GM18868 (cell line): ENCODE measurements around the gene THSD7A.

Source experiments
- ATAC-seq: cut with Tn5 transposase; IDR thresholded peaks from one replicate; pipeline ENCODE4 v1.9.1; 2021; ENCODE audit warnings: mild to moderate bottlenecking, moderate library complexity; ENCODE audit not compliant: unreplicated experiment

The THSD7A gene

GRCh38 chr7:11343818-11344413 is 488.1 kb downstream of the THSD7A start:
- ATAC-seq, result peak; percentile 66

- ATAC-seq, result no peak
Measured at GRCh38 chr7:11343136-11343535, 488.9 kb downstream of the THSD7A start.

GRCh38 chr7:11341285-11341944 is 490.6 kb downstream of the THSD7A start:
- ATAC-seq, result peak; percentile 53

- no peak for ATAC-seq
Measured at GRCh38 chr7:11336432-11336831, 495.6 kb downstream of the THSD7A start.

- no peak for ATAC-seq
Measured at GRCh38 chr7:11335947-11336346, 496.1 kb downstream of the THSD7A start.

- peak; percentile 40 for ATAC-seq
Measured at GRCh38 chr7:11332865-11333228, 499.2 kb downstream of the THSD7A start.

- ATAC-seq, result peak; percentile 96
Measured at GRCh38 chr7:11332186-11332864, 499.7 kb downstream of the THSD7A start.

- no peak for ATAC-seq
Measured at GRCh38 chr7:11331128-11332102, 500.6 kb downstream of the THSD7A start.

- ATAC-seq, result no peak
Measured at GRCh38 chr7:11330717-11331116, 501.3 kb downstream of the THSD7A start.

- ATAC-seq, result no peak
Measured at GRCh38 chr7:11330208-11330607, 501.8 kb downstream of the THSD7A start.

GRCh38 chr7:11329626-11330025 is 502.4 kb downstream of the THSD7A start:
- no peak for ATAC-seq

- ATAC-seq, result no peak
Measured at GRCh38 chr7:11328309-11328708, 503.7 kb downstream of the THSD7A start.

GRCh38 chr7:11327633-11328032 is 504.4 kb downstream of the THSD7A start:
- no peak for ATAC-seq
